Keratinocyte (primary cell): ENCODE results near the gene RARRES1.

Experiments
- EZH2 ChIP-seq: IDR thresholded peaks from one replicate; pipeline ENCODE4 v1.6.1; 2012; ENCODE audit warnings: inconsistent platforms, mild to moderate bottlenecking, low read length, moderate library complexity
- TF ChIP-seq, protein P1 (sequence below), 3 experiments: IDR thresholded peaks in 1 of 3; conservative IDR thresholded peaks in 1 of 3; optimal IDR thresholded peaks in 1 of 3; 2 replicates in 2 of 3; 3 replicates in 1 of 3; pipeline versions ENCODE3 to v1.5.1; 2011; ENCODE audit warnings: low read length in 3 of 3, mild to moderate bottlenecking in 3 of 3, moderate library complexity in 2 of 3, control low read depth in 1 of 3, inconsistent platforms in 1 of 3; ENCODE audit not compliant: insufficient read depth in 2 of 3; ENCODE audit errors: extremely low read depth in 1 of 3

DNA sequence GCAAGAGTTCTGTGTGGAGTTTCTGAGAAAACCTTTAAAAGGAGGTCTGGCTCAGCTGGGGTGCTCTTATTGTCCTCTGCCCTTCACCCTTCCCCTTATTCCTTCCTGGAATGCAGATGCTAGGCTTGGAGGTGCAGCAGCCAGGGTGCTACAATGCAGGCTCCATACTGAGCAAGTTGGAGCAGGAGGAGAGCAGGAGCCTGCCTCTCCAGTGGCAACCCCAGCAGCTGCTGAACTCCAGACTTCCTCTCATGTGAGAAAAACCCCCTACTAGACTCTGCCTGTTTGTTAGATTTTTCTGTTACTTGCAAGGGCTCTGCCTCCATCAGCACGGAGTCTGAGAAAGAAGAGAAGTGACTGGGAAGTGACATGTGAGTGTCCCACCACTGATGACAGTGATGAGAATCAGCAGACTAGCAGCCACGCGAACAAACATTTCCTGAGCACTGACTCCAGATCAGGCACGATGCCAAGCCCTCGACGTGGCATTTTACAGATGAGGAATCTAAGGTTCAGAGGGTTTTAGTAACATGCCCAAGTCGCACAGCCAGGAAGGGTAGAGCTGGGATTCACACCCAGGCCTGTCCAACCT is 16.1 kb upstream of the RARRES1 start:
- TF ChIP-seq, protein P1, sequence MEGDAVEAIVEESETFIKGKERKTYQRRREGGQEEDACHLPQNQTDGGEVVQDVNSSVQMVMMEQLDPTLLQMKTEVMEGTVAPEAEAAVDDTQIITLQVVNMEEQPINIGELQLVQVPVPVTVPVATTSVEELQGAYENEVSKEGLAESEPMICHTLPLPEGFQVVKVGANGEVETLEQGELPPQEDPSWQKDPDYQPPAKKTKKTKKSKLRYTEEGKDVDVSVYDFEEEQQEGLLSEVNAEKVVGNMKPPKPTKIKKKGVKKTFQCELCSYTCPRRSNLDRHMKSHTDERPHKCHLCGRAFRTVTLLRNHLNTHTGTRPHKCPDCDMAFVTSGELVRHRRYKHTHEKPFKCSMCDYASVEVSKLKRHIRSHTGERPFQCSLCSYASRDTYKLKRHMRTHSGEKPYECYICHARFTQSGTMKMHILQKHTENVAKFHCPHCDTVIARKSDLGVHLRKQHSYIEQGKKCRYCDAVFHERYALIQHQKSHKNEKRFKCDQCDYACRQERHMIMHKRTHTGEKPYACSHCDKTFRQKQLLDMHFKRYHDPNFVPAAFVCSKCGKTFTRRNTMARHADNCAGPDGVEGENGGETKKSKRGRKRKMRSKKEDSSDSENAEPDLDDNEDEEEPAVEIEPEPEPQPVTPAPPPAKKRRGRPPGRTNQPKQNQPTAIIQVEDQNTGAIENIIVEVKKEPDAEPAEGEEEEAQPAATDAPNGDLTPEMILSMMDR (optimal IDR thresholded peaks at IDR 0.05 in 1 of 3, IDR thresholded peaks at IDR 0.05 in 1 of 3, conservative IDR thresholded peaks at IDR 0.05 in 1 of 3; ENCODE audit: extremely low read depth in 1 of 3, insufficient read depth in 2 of 3, low read length in 3 of 3) = no peak
- no peak for TF ChIP-seq EZH2
